GM19455 (cell line): ENCODE data around the gene FBXW10B.
"Not testable (repeated sequence)": the region's sequence is repeated elsewhere in the genome, so short reads cannot be mapped to it uniquely, and the experiment has no call there.

Experiments used
- ATAC-seq: cut with Tn5 transposase; IDR thresholded peaks from one replicate; pipeline ENCODE4 v1.9.1; 2021; ENCODE audit not compliant: unreplicated experiment

Gene FBXW10B

DNA sequence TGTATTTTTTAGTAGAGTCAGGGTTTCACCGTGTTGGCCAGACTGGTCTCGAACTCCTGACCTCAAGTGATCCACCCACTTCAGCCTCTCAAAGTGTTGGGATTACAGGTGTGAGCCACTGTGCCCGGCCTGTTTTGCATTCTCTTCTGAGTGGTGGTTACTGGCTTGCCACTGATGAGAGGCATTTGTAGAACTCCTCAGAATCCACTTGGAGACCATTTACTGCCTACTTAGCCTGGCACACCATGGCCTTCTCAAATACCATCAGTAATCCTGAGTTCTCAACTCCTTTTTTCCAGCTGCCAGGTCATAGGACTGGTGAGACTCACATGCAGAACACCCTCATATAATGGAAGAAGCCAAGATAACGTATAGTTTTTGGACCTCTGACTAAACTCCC is 22.5 kb upstream of the FBXW10B start:
- not testable (repeated sequence) for ATAC-seq

- ATAC-seq = not testable (repeated sequence)
Observed at GRCh38 chr17:15630930-15631453, 11.5 kb upstream of the FBXW10B start.

DNA sequence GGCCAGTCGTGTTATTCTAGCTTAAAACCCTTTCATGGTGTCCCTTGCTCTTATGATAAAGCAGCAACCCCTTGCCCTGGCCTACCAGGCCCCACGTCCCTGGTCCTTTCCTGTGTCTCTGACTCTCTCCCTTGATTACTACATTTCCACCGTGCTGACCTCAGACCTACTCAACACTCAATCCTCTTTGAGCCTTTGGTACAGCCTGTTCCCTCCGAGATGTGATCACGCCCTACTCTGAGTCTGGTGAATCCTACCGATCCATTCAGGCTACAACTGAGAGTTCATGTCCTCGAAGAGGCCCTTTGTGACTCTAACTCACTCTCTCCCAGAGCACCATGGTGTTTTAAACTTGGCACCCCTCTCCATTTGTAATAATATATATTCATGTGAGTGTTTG is 10.5 kb upstream of the FBXW10B start:
- ATAC-seq = not testable (repeated sequence)

DNA sequence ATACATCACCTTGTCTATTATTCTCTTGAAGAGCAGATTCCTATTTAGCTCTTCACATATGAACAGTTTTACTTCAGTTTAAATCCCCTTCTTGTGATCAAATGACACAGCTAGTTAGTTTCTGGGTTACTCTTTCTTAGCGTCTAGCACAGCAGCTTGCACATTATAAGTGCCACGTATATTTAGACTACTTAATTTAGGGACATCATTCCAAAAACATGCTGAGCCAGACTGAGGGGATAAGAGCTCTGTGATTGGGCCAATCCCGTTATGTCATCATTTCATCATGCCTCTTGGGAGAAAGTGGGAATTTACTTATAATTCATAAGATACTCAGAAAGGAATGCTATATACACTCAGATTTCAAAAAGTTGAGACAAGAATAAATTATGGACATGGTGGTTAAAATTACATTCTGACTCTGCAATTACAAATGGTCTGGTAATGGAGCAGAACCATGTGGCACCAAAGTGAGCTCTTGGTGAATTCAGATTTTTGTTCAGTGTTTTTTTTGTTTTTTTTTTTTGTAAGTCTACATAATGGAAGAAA is 4.2 kb upstream of the FBXW10B start:
- not testable (repeated sequence) for ATAC-seq

DNA sequence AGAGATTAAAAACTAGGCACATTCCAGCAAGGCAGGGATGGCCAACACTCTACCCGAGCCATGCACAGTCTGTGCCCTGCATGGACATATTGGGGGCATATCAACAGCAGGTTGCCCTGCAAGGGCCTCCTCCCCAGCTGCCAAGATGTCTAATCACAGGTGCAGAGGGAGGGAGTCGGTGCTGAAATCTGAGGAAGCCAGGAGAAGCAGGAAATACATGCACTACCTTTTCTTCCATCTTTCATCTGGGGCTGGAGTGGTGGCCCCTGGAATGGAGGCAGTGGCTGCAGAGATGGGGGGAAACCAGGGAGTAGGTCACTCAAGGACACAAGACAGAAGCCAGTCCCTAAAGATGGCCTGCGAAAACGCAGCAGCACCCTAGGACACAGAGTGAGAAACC is 3.8 kb upstream of the FBXW10B start:
- ATAC-seq = not testable (repeated sequence)

DNA sequence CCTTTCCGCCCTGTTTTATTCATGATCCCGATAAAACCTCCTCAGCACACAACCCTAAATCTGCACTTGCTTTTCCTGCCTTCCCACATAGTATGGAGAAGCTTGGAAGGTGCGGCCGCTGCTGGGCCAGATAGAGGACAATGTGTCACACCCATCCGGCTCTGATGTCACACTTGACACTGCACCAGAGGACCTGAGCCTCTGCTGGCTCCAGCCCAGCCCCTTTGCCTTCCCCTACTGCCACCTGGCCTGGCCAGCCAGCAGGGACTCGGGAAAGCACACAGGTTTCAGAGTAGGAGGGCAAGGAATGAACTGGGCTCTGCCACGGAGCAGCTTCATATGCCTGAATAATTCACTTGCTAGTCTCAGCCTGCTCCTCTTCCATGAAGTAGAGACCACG is 2.6 kb upstream of the FBXW10B start:
- ATAC-seq = not testable (repeated sequence)

- ATAC-seq = not testable (repeated sequence)
Observed at GRCh38 chr17:15616828-15617227, 2.7 kb downstream of the FBXW10B start.

- not testable (repeated sequence) for ATAC-seq
Observed at GRCh38 chr17:15615850-15616249, 3.7 kb downstream of the FBXW10B start.

DNA sequence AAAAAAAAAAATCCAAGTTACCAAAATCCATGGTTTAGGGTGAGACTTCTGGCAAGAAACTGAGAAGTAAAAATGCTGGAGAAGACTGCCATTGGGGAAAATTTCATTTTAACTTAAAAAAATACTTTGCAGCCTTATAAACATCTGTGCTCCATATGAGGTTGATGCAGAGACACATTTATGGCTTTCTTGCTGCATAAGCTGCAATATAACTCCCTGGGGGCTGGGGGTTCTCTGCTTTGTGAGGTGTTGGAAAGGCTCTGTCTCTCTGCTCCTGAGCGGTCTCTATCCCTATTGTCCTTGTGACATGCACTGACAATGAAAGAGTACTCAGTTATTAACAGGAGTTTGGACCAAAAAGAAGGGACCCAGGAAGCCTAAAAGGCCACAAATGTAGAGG is 6.4 kb downstream of the FBXW10B start:
- not testable (repeated sequence) for ATAC-seq

DNA sequence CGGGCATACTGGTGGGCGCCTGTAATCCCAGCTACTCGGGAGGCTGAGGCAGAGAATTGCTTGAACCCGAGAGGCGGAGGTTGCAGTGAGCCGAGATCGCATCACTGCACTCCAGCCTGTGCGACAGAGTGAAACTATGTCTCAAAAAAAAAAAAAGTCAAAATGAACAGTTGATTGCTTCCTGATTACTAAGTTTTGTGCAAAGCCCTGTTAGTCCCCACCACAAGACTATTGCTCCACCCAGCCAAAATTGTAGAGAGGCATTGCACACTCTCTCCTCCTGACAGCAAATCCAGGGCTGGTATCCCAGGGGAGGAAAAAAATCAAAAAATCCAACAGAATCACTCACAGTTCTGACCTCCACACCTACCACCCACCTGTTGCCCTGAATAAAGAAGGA is 26.5 kb downstream of the FBXW10B start:
- not testable (repeated sequence) for ATAC-seq

GRCh38 chr17:15591986-15592385 is 27.5 kb downstream of the FBXW10B start:
- not testable (repeated sequence) for ATAC-seq

DNA sequence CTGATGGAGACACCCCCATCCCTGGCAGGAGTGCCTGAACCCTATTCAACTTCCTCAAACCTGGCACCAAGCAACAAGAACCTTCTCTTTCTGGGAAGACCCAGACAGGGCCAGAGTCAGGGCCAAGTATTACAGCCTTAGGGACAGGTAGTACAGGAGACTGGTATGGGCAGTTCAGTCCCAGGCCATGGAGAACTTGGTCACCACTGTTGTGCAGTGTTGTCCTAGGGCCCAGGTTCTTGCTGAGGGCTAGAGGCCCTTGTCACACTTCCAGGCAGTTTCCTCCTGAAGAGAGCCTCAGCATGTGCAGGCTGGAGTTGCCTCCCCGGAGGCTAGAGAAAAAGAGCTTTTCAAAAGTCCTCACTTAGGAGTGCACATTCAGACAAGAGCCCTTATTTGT is 28.7 kb downstream of the FBXW10B start:
- ATAC-seq = not testable (repeated sequence)

- not testable (repeated sequence) for ATAC-seq
Observed at GRCh38 chr17:15589544-15590536, 29.7 kb downstream of the FBXW10B start.

DNA sequence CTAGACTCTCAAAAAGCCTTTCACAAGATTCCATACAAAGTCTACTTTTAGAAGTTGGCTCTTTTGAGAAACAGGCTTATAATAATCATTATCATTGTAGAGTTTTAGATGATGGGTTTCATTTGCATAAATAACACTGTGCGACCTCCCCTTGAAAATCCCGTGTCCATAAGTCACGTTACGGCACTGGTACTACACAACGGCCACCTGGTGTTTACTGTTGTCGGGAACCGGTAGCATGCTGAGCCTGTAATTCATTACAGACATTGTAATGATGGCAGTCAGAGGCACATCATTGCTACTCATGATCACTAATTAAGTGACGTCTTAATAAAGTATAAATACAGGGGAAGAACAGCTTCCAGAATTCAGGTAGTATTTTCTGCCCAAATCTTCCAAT is 31.5 kb downstream of the FBXW10B start:
- ATAC-seq = not testable (repeated sequence)

DNA sequence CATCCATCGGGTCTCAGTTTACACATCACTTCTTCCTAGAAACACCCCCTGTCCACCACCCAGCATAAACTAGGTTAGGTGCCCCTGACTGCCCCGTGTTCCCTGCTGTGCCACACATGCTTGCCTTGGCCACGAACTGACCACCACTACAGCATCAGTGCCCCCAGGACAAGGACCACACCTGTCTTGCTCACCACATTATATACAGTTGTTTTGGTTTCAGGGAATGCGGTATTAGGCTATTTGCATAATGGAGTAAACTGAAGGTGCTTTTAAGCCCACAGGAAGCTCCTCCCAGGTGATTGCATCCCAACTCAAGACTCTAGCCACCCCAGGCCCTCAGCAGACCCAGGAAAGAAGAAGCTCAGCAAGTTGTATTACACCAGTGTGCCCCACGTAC is 36.2 kb downstream of the FBXW10B start:
- ATAC-seq = not testable (repeated sequence)

- not testable (repeated sequence) for ATAC-seq
Observed at GRCh38 chr17:15581462-15581861, 38.0 kb downstream of the FBXW10B start.

- ATAC-seq = not testable (repeated sequence)
Observed at GRCh38 chr17:15576848-15577247, 42.7 kb downstream of the FBXW10B start.

DNA sequence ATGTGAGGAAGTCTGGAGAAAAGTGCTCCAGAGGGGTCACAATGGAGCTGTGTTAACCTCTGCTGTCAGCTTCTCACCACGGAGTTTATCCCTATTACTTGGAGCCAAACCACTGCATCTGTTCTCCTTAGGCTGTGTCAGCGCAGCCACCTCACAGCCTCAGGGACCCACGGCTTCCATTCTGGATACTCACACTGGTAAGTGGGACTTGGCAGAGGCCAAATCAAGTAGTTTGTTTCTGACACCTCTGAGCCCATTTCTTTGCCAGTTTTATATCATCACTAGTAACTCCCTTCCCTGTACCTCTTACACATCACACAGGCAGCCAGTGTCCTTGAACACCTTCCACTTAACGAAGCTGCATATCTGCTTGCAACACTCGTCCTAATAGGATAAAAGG is 44.8 kb downstream of the FBXW10B start:
- not testable (repeated sequence) for ATAC-seq

DNA sequence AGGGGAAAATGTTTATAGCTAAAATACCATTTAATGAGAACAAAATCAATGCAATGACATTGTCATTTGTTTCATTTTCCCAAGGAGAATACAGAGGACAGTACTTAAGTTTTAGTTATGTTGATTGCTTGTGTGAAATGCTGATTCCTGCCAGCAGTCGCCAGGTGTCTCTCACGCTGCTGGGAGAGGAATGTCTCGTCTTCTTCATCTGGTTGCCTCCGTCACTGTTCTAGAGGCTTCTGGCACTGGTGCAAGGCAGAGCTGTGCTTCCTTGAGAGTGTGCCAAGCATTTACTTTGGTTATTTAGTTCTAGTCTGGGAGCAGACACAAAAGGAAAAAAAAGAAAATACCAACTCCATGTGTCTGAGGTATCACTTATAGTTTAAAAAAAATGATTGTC is 45.6 kb downstream of the FBXW10B start:
- ATAC-seq = not testable (repeated sequence)
